Astrocyte (in vitro differentiated cells and primary cell): ENCODE data around the gene ATP1B4.

ENCODE experiments used
- EZH2 ChIP-seq: IDR thresholded peaks from 2 replicates; pipeline ENCODE4 v1.6.1; 2012; ENCODE audit warnings: mild to moderate bottlenecking, low read length, inconsistent platforms; ENCODE audit not compliant: insufficient read depth
- TF ChIP-seq, protein P1 (sequence below): IDR thresholded peaks from 2 replicates; pipeline ENCODE4 v1.5.1; 2011; ENCODE audit warnings: low read depth, mild to moderate bottlenecking, inconsistent platforms, low read length, moderate library complexity; ENCODE audit not compliant: insufficient read depth

DNA sequence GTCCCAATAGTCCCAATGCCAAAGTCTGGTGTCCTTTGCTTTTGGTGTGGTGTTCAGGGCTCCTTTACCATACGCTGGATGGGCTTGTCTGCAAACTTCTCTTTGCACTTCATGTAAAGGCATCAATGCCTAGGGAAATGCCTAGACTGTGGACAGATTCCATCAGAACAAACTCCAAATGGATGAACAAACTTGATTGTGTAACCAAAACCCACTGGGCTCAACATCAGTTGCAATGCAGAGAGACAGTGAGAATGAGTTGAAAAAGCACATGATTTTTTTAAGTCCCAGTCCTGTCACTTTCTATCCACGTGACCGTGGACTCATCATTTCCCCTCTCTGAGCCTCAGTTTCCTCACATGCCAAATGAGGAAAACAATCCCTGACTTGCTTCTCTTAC is 4.9 kb downstream of the ATP1B4 start:
- TF ChIP-seq, protein P1, sequence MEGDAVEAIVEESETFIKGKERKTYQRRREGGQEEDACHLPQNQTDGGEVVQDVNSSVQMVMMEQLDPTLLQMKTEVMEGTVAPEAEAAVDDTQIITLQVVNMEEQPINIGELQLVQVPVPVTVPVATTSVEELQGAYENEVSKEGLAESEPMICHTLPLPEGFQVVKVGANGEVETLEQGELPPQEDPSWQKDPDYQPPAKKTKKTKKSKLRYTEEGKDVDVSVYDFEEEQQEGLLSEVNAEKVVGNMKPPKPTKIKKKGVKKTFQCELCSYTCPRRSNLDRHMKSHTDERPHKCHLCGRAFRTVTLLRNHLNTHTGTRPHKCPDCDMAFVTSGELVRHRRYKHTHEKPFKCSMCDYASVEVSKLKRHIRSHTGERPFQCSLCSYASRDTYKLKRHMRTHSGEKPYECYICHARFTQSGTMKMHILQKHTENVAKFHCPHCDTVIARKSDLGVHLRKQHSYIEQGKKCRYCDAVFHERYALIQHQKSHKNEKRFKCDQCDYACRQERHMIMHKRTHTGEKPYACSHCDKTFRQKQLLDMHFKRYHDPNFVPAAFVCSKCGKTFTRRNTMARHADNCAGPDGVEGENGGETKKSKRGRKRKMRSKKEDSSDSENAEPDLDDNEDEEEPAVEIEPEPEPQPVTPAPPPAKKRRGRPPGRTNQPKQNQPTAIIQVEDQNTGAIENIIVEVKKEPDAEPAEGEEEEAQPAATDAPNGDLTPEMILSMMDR, result no peak
- TF ChIP-seq EZH2, result no peak
